Measurements from ENCODE around the gene METTL26. TPM values are rescaled to one million over a fixed set of nuclear protein-coding genes. Genes with fewer than 3 reads are reported as not detected.

METTL26 gene
- polyA plus RNA-seq, 2 donors = 73.2 to 94.3 TPM

- Histone ChIP-seq H3K27me3 (ENCODE audit: control insufficient read depth in 1 of 2, insufficient read depth in 2 of 2, low read length in 2 of 2) (no peaks in the 10 kb centered on the region), H3K27ac (ENCODE audit: low read depth in 2 of 2, low read length in 1 of 2) (peak within 1 kb of the TSS in 1 of 2 donors; percentile 45), H3K4me1 (ENCODE audit: control insufficient read depth in 2 of 2, insufficient read depth in 2 of 2, low read length in 1 of 2) (peaks cover 6 to 46% of the 10 kb centered on the region in 2 donors), H3K4me3 (ENCODE audit: low read depth in 1 of 2, low read length in 2 of 2) (peak within 1 kb of the TSS; percentile 10 to 27), H3K36me3 (ENCODE audit: control insufficient read depth in 2 of 2, insufficient read depth in 2 of 2, low read length in 1 of 2) (peaks cover 18 to 39% of the 10 kb centered on the region in 2 donors), H3K9me3 (ENCODE audit: control insufficient read depth in 2 of 2, insufficient read depth in 1 of 2, low read depth in 1 of 2, low read length in 1 of 2) (no peaks in the 10 kb centered on the region)
- 9 to 12% methylated on average over 38 to 73 of the region's 73 CpGs for WGBS, 2 donors
Observed at GRCh38 chr16:674968-675883, 39.1 kb upstream of the METTL26 start, which contains the start of gene RHBDL1. Gene RHBDL1 (plus strand): TSS chr16:675671. CDS start chr16:675791, 120 bp downstream.

DNA sequence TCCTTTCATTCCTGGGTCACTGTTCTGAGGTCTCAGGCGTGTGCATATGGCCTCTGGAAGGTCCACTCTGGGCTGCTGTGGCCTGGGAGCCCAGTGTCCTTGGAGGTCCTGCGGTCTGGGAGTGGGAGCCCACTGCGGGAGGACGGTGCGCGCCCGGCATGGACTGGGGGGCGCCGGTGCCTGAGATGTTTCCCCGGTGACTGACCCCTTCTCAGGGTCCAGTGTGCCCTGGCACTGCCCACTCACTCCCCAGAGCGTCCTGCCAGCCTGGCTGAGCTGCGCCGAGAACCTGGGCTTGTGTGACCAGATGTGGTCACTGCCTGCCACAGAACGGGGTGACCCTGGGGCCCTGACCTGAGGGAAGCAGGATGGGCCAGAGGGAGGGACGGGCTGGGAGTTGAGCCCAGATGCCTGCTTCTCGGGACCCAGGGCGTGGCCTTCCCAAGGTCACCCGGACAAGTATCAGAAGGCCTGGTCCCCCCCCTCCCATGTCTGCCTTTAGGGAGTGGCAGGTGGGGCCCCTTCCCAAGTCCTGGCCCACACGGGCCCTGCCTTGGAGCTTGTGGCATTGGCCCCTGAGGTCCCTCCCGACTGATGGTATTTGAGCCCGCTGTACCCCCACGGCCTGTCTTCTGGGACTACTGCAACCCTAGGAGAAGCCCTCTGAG is 38.2 kb upstream of the METTL26 start:
- Histone ChIP-seq H3K4me3 (ENCODE audit: low read depth in 1 of 2, low read length in 2 of 2) (no peak overlapping the region), H3K4me1 (ENCODE audit: control insufficient read depth in 2 of 2, insufficient read depth in 2 of 2, low read length in 1 of 2) (peaks cover 6 to 44% of the 10 kb centered on the region in 2 donors), H3K36me3 (ENCODE audit: control insufficient read depth in 2 of 2, insufficient read depth in 2 of 2, low read length in 1 of 2) (peaks cover 20 to 46% of the 10 kb centered on the region in 2 donors), H3K27ac (ENCODE audit: low read depth in 2 of 2, low read length in 1 of 2) (no peak overlapping the region), H3K27me3 (ENCODE audit: control insufficient read depth in 1 of 2, insufficient read depth in 2 of 2, low read length in 2 of 2) (no peaks in the 10 kb centered on the region), H3K9me3 (ENCODE audit: control insufficient read depth in 2 of 2, insufficient read depth in 1 of 2, low read depth in 1 of 2, low read length in 1 of 2) (no peaks in the 10 kb centered on the region)
- WGBS, 2 donors = 78 to 83% methylated on average over 19 to 22 of the region's 22 CpGs

- Histone ChIP-seq H3K36me3 (ENCODE audit: control insufficient read depth in 2 of 2, insufficient read depth in 2 of 2, low read length in 1 of 2) (peaks cover 20 to 48% of the 10 kb centered on the region in 2 donors), H3K27ac (ENCODE audit: low read depth in 2 of 2, low read length in 1 of 2) (no peak overlapping the region)
- 82 to 84% methylated on average over 18 of the region's 18 CpGs for WGBS, 2 donors
Observed at GRCh38 chr16:673399-673991, 37.4 kb upstream of the METTL26 start.

GRCh38 chr16:672851-673250 is 36.7 kb upstream of the METTL26 start:
- WGBS, 2 donors = 89 to 94% methylated on average over 21 of the region's 21 CpGs
- peaks cover 13 to 40% of the 10 kb centered on the region in 2 donors for H3K4me1 ChIP-seq (ENCODE audit: control insufficient read depth in 2 of 2, insufficient read depth in 2 of 2, low read length in 1 of 2)

More at GRCh38 chr16:673399-673991, 37.4 kb upstream of the METTL26 start:
- H3K4me1 ChIP-seq (ENCODE audit: control insufficient read depth in 2 of 2, insufficient read depth in 2 of 2, low read length in 1 of 2) = peaks cover 13 to 43% of the 10 kb centered on the region in 2 donors
- H3K4me3 ChIP-seq (ENCODE audit: low read depth in 1 of 2, low read length in 2 of 2) = no peak overlapping the region
- H3K27me3 ChIP-seq (ENCODE audit: control insufficient read depth in 1 of 2, insufficient read depth in 2 of 2, low read length in 2 of 2) = no peaks in the 10 kb centered on the region
- no peaks in the 10 kb centered on the region for H3K9me3 ChIP-seq (ENCODE audit: control insufficient read depth in 2 of 2, insufficient read depth in 1 of 2, low read depth in 1 of 2, low read length in 1 of 2)

DNA sequence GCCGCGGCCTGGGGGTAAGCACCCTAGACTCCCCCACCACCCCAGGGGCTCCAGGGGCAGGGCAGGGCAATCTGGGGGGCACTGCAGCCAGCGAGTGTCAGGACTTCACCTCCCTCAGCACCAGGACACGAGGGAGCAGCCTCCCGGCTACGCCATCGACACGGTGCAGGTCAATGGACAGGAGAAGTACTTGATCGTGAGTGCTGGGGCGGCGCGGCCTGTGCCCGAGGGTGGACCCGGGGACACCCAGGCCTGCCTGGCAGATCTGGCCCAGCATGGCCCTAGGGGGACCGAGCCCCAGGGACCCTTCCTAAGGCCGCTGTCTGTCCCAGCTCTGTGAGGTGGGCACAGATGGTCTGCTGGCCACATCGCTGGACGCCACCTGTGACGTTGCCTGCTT is 36.3 kb upstream of the METTL26 start:
- WGBS, 2 donors = 93 to 94% methylated on average over 19 of the region's 19 CpGs
- H3K4me1 ChIP-seq (ENCODE audit: control insufficient read depth in 2 of 2, insufficient read depth in 2 of 2, low read length in 1 of 2) = peaks cover 14 to 38% of the 10 kb centered on the region in 2 donors
- no peak overlapping the region for H3K27ac ChIP-seq (ENCODE audit: low read depth in 2 of 2, low read length in 1 of 2)
- H3K27me3 ChIP-seq (ENCODE audit: control insufficient read depth in 1 of 2, insufficient read depth in 2 of 2, low read length in 2 of 2) = no peaks in the 10 kb centered on the region
- no peak overlapping the region for H3K4me3 ChIP-seq (ENCODE audit: low read depth in 1 of 2, low read length in 2 of 2)
- H3K36me3 ChIP-seq (ENCODE audit: control insufficient read depth in 2 of 2, insufficient read depth in 2 of 2, low read length in 1 of 2) = peaks cover 20 to 48% of the 10 kb centered on the region in 2 donors
- no peaks in the 10 kb centered on the region for H3K9me3 ChIP-seq (ENCODE audit: control insufficient read depth in 2 of 2, insufficient read depth in 1 of 2, low read depth in 1 of 2, low read length in 1 of 2)

More at GRCh38 chr16:672851-673250, 36.7 kb upstream of the METTL26 start:
- Histone ChIP-seq H3K27me3 (ENCODE audit: control insufficient read depth in 1 of 2, insufficient read depth in 2 of 2, low read length in 2 of 2) (no peaks in the 10 kb centered on the region), H3K4me3 (ENCODE audit: low read depth in 1 of 2, low read length in 2 of 2) (no peak overlapping the region), H3K36me3 (ENCODE audit: control insufficient read depth in 2 of 2, insufficient read depth in 2 of 2, low read length in 1 of 2) (peaks cover 20 to 48% of the 10 kb centered on the region in 2 donors), H3K9me3 (ENCODE audit: control insufficient read depth in 2 of 2, insufficient read depth in 1 of 2, low read depth in 1 of 2, low read length in 1 of 2) (no peaks in the 10 kb centered on the region), H3K27ac (ENCODE audit: low read depth in 2 of 2, low read length in 1 of 2) (no peak overlapping the region)

GRCh38 chr16:671353-672131 is 35.4 kb upstream of the METTL26 start:
- peaks cover 18 to 36% of the 10 kb centered on the region in 2 donors for H3K4me1 ChIP-seq (ENCODE audit: control insufficient read depth in 2 of 2, insufficient read depth in 2 of 2, low read length in 1 of 2)
- no peaks in the 10 kb centered on the region for H3K27me3 ChIP-seq (ENCODE audit: control insufficient read depth in 1 of 2, insufficient read depth in 2 of 2, low read length in 2 of 2)
- WGBS, 2 donors = 82 to 87% methylated on average over 35 to 40 of the region's 40 CpGs
- no peaks in the 10 kb centered on the region for H3K9me3 ChIP-seq (ENCODE audit: control insufficient read depth in 2 of 2, insufficient read depth in 1 of 2, low read depth in 1 of 2, low read length in 1 of 2)
- H3K36me3 ChIP-seq (ENCODE audit: control insufficient read depth in 2 of 2, insufficient read depth in 2 of 2, low read length in 1 of 2) = peaks cover 20 to 48% of the 10 kb centered on the region in 2 donors
- H3K4me3 ChIP-seq (ENCODE audit: low read depth in 1 of 2, low read length in 2 of 2) = no peak overlapping the region
- H3K27ac ChIP-seq (ENCODE audit: low read depth in 2 of 2, low read length in 1 of 2) = no peak overlapping the region

DNA sequence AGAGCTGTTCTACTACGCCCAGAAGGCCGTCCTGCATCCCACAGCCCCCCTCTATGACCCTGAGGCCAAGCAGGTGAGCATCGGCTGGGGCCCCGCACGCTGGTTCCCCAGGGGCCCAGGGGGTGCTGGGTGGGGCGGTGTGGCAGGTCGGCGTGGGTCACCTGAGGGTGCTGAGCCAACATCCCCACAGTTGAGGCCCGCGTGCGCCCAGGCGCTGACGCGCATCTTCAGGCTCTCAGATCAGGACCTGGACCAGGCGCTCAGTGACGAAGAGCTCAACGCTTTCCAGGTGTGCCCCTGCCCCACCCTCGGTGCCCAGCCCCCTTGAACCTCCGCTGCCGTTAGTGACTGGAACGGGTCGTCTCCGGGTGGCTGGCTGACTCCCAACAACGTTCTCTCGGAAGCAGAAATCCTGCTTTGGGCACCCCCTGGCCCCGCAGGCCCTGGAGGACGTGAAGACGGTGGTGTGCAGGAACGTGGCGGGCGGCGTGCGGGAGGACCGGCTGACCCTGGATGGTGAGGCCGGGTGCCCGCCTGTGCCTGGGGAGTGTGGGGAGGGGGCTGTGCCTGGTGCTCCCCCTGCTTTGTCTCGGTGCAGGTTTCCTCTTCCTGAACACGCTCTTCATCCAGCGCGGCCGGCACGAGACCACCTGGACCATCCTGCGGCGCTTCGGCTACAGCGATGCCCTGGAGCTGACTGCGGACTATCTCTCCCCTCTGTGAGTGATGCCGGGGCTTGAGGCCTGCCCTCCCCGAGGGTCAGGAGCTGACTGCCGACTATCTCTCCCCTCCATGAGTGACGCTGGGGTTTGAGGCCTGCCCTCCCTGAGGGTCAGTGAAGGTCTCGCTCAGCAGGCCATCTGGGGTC is 34.6 kb upstream of the METTL26 start:
- Histone ChIP-seq H3K4me3 (ENCODE audit: low read depth in 1 of 2, low read length in 2 of 2) (no peak overlapping the region), H3K36me3 (ENCODE audit: control insufficient read depth in 2 of 2, insufficient read depth in 2 of 2, low read length in 1 of 2) (peaks cover 20 to 55% of the 10 kb centered on the region in 2 donors), H3K27ac (ENCODE audit: low read depth in 2 of 2, low read length in 1 of 2) (no peak overlapping the region), H3K9me3 (ENCODE audit: control insufficient read depth in 2 of 2, insufficient read depth in 1 of 2, low read depth in 1 of 2, low read length in 1 of 2) (no peaks in the 10 kb centered on the region), H3K4me1 (ENCODE audit: control insufficient read depth in 2 of 2, insufficient read depth in 2 of 2, low read length in 1 of 2) (peaks cover 17 to 31% of the 10 kb centered on the region in 2 donors), H3K27me3 (ENCODE audit: control insufficient read depth in 1 of 2, insufficient read depth in 2 of 2, low read length in 2 of 2) (no peaks in the 10 kb centered on the region)
- 90% methylated on average over 49 to 52 of the region's 52 CpGs for whole genome bisulfite sequencing, 2 donors

DNA sequence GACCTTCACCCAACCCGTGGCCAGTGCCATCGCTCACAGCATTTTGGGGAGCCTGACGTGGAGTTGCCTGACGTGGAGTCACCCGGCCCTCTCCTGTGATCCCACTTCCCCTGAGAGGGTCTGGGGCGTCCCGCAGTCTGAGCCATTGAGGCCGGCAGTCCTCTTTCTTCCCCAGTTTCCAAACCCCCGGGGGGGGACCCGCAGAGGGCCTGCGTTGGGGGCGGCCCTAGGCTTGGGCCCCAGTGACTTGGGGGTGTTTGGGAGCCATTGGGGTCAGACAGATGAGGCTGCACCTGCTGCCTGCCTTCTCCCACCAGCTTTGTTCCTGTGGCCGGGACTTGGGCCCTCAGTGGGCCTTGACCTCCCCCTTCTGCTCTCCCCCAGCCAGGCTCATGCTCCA is 33.6 kb upstream of the METTL26 start:
- peaks cover 20 to 55% of the 10 kb centered on the region in 2 donors for H3K36me3 ChIP-seq (ENCODE audit: control insufficient read depth in 2 of 2, insufficient read depth in 2 of 2, low read length in 1 of 2)
- H3K4me1 ChIP-seq (ENCODE audit: control insufficient read depth in 2 of 2, insufficient read depth in 2 of 2, low read length in 1 of 2) = peaks cover 12 to 24% of the 10 kb centered on the region in 2 donors
- H3K27ac ChIP-seq (ENCODE audit: low read depth in 2 of 2, low read length in 1 of 2) = no peak overlapping the region
- H3K27me3 ChIP-seq (ENCODE audit: control insufficient read depth in 1 of 2, insufficient read depth in 2 of 2, low read length in 2 of 2) = no peaks in the 10 kb centered on the region
- no peaks in the 10 kb centered on the region for H3K9me3 ChIP-seq (ENCODE audit: control insufficient read depth in 2 of 2, insufficient read depth in 1 of 2, low read depth in 1 of 2, low read length in 1 of 2)
- WGBS, 2 donors = 92 to 95% methylated on average over 13 of the region's 13 CpGs
- H3K4me3 ChIP-seq (ENCODE audit: low read depth in 1 of 2, low read length in 2 of 2) = no peak overlapping the region
